Body of pancreas (tissue), 4 donors: ENCODE results near the gene TACR1. TPM values are rescaled to one million over a fixed set of nuclear protein-coding genes. Genes with fewer than 3 reads are reported as not detected.

Experiments
- ATAC-seq: fragments of 150-250 bp; one replicate; pipeline ENCODE4 v1.9.1; 2016
- DNase-seq, 4 donors: peaks; one replicate each; pipeline ENCODE4 v3.0.0-alpha.2; 2019
- H3K27ac ChIP-seq, 4 donors: fragments of 200-600 bp; sonication (generic); 1 replicate in 3 of 4; 2 replicates in 1 of 4; pipeline versions ENCODE4 v1.5.1 to v1.6.1; 2016 to 2019; ENCODE audit warnings: mild to moderate bottlenecking in 1 of 4, mixed read lengths in 1 of 4, moderate library complexity in 1 of 4
- H3K27me3 ChIP-seq, 2 donors: fragments of 200-600 bp; sonication (generic); one replicate each; pipeline ENCODE4 v1.6.0; 2016; ENCODE audit warnings: mild to moderate bottlenecking in 1 of 2
- H3K36me3 ChIP-seq, 2 donors: fragments of 200-600 bp; sonication (generic); replicated peaks in 1 of 2; 2 replicates each; pipeline ENCODE4 v1.5.1; 2016; ENCODE audit warnings: low read depth in 2 of 2; ENCODE audit not compliant: insufficient read depth in 1 of 2
- H3K4me1 ChIP-seq: fragments of 200-600 bp; sonication (generic); one replicate; pipeline ENCODE4 v1.6.0; 2016
- H3K4me3 ChIP-seq, 2 donors: fragments of 200-600 bp; sonication (generic); 1 replicate in 1 of 2; 2 replicates in 1 of 2; pipeline ENCODE4 v1.5.1; 2016 to 2019
- H3K9me3 ChIP-seq, 3 donors: fragments of 200-600 bp; sonication (generic); 1 replicate in 2 of 3; 2 replicates in 1 of 3; pipeline ENCODE4 v1.5.1; 2016
- POLR2A ChIP-seq, 3 donors: fragments of 450-650 bp; IDR thresholded peaks; one replicate each; pipeline ENCODE4 v1.6.1; 2016; ENCODE audit warnings: antibody characterized with exemption in 3 of 3, mild to moderate bottlenecking in 2 of 3
- WGBS, 2 donors: methylation state at CpG; one replicate each; pipeline ENCODE4 v1.1.5; 2017; 5-methylcytosine and 5-hydroxymethylcytosine counted together
- intact Hi-C: fragments of 100-400 bp; cut with DNase I; formaldehyde crosslinking; loops from one replicate; pipeline ENCODE4 v1.15.1; 2023
- total RNA-seq, 2 donors: library from RNA; depleted of rRNA; stranded (reverse); fragments of >200 nt; gene quantifications; one replicate each; pipeline ENCODE4 v1.1.0, GENCODE V29; 2016
- TF ChIP-seq, protein P1 (sequence below), 7 experiments: fragments of 450-650 bp in 4 of 7; fragments of 200-600 bp in 3 of 7; sonication (generic) in 3 of 7; IDR thresholded peaks; one replicate each; pipeline ENCODE4 v1.5.1; 2016 to 2019; ENCODE audit warnings: antibody characterized with exemption in 7 of 7

TACR1 gene
- total RNA-seq, 2 donors from 2014 or later: 0.52 TPM; not detected in 1

DNA sequence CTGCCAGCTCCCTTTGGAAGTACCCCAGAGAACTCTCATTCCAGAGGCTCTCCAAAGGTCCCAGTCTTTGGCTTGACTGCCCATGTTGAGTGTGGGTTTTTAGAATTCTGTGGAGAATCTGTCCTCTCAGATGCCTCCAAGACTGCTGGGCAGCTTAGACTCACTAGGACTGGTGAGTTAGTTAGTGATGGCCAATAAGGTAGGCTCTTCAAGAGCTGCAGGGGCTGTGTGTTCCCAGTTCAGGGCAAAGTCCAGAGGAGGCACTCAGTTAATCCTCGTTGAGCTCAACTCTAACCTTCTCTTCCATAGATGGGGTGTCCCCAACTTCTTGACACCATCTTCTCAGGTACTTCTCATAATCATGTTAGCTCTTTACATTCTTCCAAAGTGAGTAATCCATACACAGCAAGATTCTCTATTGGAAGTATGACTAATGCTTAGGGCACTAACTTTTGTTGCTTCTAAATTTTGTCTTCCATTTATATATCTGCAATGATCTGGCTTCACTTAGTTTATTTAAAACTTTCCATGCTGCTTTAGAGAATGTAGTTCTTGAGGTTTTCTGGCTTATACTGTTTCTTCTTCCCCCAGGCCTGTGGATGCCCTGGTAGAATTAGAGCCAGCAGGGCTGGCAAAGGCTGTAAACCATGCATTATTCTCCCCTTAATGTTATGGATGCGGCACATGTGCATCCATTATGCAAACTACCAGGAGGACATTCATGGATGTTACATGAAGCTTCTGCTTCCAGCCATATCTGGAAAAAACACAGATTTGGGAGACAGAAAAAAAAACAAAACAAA lies 151.9 kb downstream of the TACR1 start:
- H3K36me3 ChIP-seq: no peaks in the 10 kb centered on the region
- no peaks in the 10 kb centered on the region for H3K27me3 ChIP-seq
- no peak overlapping the region for H3K4me3 ChIP-seq
- no peak overlapping the region for H3K27ac ChIP-seq
- no peak for ATAC-seq
- H3K9me3 ChIP-seq: no peaks in the 10 kb centered on the region
- intact Hi-C loops: no loop called here
- DNase-seq: no peak
- no peak for TF ChIP-seq POLR2A (IDR thresholded peaks at IDR 0.05)
- TF ChIP-seq, protein P1, sequence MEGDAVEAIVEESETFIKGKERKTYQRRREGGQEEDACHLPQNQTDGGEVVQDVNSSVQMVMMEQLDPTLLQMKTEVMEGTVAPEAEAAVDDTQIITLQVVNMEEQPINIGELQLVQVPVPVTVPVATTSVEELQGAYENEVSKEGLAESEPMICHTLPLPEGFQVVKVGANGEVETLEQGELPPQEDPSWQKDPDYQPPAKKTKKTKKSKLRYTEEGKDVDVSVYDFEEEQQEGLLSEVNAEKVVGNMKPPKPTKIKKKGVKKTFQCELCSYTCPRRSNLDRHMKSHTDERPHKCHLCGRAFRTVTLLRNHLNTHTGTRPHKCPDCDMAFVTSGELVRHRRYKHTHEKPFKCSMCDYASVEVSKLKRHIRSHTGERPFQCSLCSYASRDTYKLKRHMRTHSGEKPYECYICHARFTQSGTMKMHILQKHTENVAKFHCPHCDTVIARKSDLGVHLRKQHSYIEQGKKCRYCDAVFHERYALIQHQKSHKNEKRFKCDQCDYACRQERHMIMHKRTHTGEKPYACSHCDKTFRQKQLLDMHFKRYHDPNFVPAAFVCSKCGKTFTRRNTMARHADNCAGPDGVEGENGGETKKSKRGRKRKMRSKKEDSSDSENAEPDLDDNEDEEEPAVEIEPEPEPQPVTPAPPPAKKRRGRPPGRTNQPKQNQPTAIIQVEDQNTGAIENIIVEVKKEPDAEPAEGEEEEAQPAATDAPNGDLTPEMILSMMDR (IDR thresholded peaks at IDR 0.05): no peak
- WGBS, 2 donors: 73 to 77% methylated on average over 2 of the region's 2 CpGs
- no peaks in the 10 kb centered on the region for H3K4me1 ChIP-seq

DNA sequence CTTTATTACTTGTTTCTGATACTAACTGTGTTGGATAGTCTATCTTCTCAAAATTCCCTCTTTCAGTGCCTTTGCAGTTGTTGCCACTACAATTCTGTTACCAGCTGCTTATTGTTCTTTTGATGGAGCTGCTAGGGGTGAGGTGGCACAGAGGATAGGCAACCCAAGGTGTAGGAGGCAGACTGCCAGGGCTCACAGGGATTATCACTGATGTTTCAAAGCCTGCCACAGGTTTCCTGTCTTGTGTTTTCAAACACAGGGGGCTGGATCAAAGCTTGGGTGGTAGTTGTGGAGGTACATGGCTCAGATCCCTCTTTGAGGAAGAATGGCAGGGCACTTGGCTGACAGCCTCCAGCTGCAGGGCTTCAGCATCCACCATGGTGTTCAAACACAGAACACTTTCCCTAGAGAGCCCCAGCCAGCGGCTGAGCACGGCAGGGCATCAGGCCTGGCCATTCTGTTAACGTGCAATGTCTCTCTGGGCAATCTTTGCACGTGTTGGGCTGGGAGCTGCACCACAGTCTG lies 153.7 kb downstream of the TACR1 start:
- whole genome bisulfite sequencing, 2 donors: 67 to 84% methylated on average over 3 to 4 of the region's 4 CpGs
- Histone ChIP-seq H3K4me1 (no peaks in the 10 kb centered on the region), H3K27ac (no peak overlapping the region), H3K4me3 (no peak overlapping the region), H3K27me3 (no peaks in the 10 kb centered on the region), H3K9me3 (no peaks in the 10 kb centered on the region), H3K36me3 (no peaks in the 10 kb centered on the region)
- TF ChIP-seq, protein P1 (IDR thresholded peaks at IDR 0.05): no peak
- TF ChIP-seq POLR2A (IDR thresholded peaks at IDR 0.05): no peak
- DNase-seq (no peak), ATAC-seq (no peak)
- intact Hi-C loops: no loop called here

DNA sequence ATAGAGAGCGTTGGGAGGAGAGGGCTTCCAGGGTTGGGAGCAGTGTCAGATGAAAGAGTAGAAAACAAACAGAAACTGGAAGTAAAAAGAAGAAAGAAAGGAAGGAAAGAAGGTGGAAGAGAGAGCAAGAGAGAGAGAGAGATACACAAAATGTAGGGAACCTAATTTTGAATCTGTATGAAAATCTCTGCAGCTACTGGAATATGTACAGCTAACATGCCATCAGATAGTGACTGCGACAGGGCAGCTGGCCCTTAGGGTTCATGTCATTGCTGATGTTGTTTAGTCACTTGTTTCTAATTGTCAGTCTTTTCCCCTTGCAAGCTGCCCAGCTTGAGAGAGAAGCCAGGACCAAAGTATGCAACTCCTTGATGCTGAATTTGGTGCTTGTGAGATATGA lies 155.0 kb downstream of the TACR1 start:
- 93 to 94% methylated on average over 2 of the region's 2 CpGs for WGBS, 2 donors

DNA sequence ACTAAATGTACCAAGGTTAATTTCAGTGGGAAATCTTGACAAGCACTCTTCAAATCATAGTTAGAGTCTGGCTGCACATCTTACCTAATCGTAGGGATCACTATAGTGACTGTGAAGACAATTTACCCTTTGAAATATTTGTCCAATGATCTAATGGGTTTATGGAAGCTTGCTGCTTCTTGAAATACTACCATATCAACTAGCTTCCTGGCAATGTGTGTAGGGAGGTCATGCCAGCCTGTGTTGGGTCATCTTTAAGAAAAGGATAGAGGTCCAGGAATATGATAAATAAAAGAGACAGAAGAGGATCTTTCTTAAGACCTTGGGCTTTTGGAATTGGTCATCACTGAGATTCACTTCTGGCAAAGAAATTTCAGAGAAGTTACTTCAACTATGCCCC lies 156.5 kb downstream of the TACR1 start:
- ATAC-seq: no peak
- Histone ChIP-seq H3K4me1 (no peaks in the 10 kb centered on the region), H3K36me3 (no peaks in the 10 kb centered on the region), H3K9me3 (no peaks in the 10 kb centered on the region), H3K27me3 (no peaks in the 10 kb centered on the region), H3K27ac (no peak overlapping the region), H3K4me3 (no peak overlapping the region)
- TF ChIP-seq POLR2A (IDR thresholded peaks at IDR 0.05): no peak
- TF ChIP-seq, protein P1 (IDR thresholded peaks at IDR 0.05): no peak
- 74 to 77% methylated on average over 1 of the region's 1 CpG for WGBS, 2 donors
- DNase-seq: no peak
- intact Hi-C loops: no loop called here

More for the DNA sequence above, 155.0 kb downstream of the TACR1 start:
- TF ChIP-seq, protein P1 (IDR thresholded peaks at IDR 0.05): no peak
- no peak for TF ChIP-seq POLR2A (IDR thresholded peaks at IDR 0.05)
- intact Hi-C loops: no loop called here
- DNase-seq: no peak
- no peaks in the 10 kb centered on the region for H3K27me3 ChIP-seq
- no peak overlapping the region for H3K27ac ChIP-seq
- H3K4me1 ChIP-seq: no peaks in the 10 kb centered on the region
- H3K4me3 ChIP-seq: no peak overlapping the region
- no peaks in the 10 kb centered on the region for H3K36me3 ChIP-seq
- ATAC-seq: no peak
- H3K9me3 ChIP-seq: no peaks in the 10 kb centered on the region
